C4-2B (cell line): Measurements from ENCODE around the gene COX7A1.

ENCODE experiments used
- ZFX ChIP-seq: fragments of 450-650 bp; IDR thresholded peaks from 2 replicates; pipeline ENCODE4 v1.6.1; 2017
- TF ChIP-seq, protein P1 (sequence below): fragments of 450-650 bp; conservative IDR thresholded peaks from 2 replicates; pipeline ENCODE4 v1.5.1; 2017; ENCODE audit warnings: mild to moderate bottlenecking

GRCh38 chr19:36111200-36111539 is 41.1 kb downstream of the COX7A1 start:
- TF ChIP-seq, protein P1, sequence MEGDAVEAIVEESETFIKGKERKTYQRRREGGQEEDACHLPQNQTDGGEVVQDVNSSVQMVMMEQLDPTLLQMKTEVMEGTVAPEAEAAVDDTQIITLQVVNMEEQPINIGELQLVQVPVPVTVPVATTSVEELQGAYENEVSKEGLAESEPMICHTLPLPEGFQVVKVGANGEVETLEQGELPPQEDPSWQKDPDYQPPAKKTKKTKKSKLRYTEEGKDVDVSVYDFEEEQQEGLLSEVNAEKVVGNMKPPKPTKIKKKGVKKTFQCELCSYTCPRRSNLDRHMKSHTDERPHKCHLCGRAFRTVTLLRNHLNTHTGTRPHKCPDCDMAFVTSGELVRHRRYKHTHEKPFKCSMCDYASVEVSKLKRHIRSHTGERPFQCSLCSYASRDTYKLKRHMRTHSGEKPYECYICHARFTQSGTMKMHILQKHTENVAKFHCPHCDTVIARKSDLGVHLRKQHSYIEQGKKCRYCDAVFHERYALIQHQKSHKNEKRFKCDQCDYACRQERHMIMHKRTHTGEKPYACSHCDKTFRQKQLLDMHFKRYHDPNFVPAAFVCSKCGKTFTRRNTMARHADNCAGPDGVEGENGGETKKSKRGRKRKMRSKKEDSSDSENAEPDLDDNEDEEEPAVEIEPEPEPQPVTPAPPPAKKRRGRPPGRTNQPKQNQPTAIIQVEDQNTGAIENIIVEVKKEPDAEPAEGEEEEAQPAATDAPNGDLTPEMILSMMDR: no peak
- no peak for TF ChIP-seq ZFX
